GM04503 (cell line): Measurements from ENCODE around the gene ZKSCAN1.
A peak's percentile ranks its signal among the peaks of the same experiment; 100 is the strongest.

ENCODE experiments used
- DNase-seq: peaks from one replicate; pipeline ENCODE4 v3.0.0-alpha.2; 2012; ENCODE audit warnings: low read depth

The ZKSCAN1 gene

DNA sequence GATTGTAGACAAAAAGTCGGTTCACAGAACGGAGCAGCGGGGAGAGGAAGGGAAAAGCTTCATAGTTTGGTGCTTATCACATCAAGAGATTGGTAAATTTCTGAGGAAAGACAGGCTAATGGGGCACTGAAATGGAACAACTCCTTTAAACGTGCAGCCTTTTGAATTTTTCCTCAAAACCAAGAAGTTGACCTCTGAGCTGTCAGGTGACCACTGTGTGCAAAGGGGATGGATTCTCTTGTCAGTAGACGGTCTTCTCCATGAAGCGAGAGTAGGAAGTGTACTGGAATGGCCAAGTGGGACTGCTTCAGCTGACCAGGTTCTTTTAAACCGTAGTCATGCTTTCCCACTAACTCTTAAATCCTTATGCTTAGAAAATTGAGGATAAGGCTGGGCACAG, 22.9 kb downstream of the ZKSCAN1 start:
- DNase-seq, result no peak

DNA sequence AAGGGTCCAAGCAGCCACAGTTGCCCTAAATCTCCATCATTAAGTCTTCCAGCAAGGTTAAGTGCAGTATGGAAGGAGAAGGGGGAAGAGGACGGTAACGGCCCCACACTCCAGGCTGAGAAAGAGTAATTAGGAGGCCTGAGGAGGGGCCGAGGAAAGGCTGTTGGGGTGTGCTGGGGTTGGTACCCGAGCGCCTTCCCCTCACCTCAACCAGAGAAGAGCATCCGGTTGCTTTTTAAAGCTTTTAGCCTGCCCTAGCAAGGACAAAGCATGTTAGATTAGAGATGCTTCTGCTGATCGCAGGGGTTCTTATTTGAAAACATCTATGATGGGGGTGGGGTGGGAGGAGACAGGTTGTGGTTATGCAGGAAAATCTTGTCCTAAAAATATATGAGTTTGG, 25.2 kb downstream of the ZKSCAN1 start:
- no peak for DNase-seq

DNA sequence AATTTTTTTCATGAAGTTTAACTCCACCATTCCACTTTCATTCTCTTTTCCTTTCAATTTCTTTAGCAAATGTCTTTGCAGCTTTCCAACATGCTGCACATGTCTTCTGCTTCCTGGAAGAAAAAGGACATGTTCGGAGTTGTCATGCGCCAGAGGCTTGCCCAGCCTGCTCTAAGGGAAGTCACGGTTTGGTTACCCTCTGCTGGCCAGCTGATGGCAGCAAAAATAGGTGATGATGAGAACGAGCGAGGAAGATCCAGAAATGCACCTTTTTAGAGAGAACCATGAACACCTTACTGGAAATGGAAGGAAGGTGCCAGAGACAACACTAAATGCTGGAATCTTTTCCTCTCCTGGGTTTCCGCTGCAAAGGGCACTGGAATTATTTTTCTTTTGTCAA, 29.3 kb downstream of the ZKSCAN1 start:
- no peak for DNase-seq

GRCh38 chr7:100048680-100049079, 33.3 kb downstream of the ZKSCAN1 start:
- no peak for DNase-seq

- DNase-seq, result peak; percentile 42
Measured at GRCh38 chr7:100049441-100050291, 34.3 kb downstream of the ZKSCAN1 start, which contains the start of gene ZSCAN21. Gene ZSCAN21 (plus strand): TSS chr7:100049774. CDS start chr7:100057007, 7,233 bp downstream.

DNA sequence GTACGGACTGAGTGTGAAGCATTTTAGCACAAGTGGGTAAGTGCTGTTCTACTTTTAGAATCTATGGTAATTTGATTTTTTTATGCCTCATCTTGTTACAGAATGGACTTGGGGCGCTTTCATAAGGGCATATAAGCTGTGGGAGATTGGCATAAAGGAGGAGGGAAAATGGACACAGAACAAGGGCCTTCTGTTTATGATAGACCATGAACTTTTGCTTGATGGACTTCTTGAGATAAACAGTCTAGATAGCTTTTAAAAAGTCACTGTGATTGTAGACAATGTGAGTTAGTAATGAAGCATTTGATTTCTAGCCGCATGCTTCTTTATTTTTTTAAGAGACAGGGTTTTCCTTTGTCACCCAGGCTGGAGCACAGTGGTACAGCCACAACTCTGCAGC, 36.2 kb downstream of the ZKSCAN1 start:
- no peak for DNase-seq

GRCh38 chr7:100053215-100053614, 37.8 kb downstream of the ZKSCAN1 start:
- no peak for DNase-seq

- DNase-seq, result no peak
Measured at GRCh38 chr7:100057006-100057405, 41.6 kb downstream of the ZKSCAN1 start.

DNA sequence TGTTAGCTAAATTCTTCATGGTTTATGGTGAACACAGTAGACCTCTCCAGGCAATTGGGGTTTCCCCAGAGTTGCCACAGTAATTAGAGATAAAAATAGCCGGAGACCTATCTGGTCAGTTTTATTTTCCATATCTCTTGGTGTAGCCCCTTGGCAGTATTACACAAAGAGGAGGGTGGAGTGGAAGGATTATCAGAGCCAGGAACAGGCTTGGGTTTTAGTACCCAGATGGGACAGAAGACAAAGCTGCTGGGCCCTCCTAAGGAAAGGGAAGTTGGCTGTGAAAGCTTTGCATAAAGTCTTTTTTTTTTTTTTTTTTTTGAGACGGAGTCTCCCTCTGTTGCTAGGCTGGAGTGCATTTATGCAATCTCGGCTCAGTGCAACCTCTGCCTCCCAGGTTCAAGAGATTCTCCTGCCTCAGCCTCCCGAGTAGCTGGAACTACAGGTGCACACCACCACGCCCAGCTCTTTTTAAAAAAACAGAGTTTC, 43.9 kb downstream of the ZKSCAN1 start:
- no peak for DNase-seq

- no peak for DNase-seq
Measured at GRCh38 chr7:100061518-100062193, 46.3 kb downstream of the ZKSCAN1 start.

- DNase-seq, result no peak
Measured at GRCh38 chr7:100063376-100063775, 48.0 kb downstream of the ZKSCAN1 start.

DNA sequence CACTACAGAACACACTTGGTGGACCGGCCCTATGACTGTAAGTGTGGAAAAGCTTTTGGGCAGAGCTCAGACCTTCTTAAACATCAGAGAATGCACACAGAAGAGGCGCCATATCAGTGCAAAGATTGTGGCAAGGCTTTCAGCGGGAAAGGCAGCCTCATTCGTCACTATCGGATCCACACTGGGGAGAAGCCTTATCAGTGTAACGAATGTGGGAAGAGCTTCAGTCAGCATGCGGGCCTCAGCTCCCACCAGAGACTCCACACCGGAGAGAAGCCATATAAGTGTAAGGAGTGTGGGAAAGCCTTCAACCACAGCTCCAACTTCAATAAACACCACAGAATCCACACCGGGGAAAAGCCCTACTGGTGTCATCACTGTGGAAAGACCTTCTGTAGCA, 48.8 kb downstream of the ZKSCAN1 start:
- DNase-seq, result no peak

DNA sequence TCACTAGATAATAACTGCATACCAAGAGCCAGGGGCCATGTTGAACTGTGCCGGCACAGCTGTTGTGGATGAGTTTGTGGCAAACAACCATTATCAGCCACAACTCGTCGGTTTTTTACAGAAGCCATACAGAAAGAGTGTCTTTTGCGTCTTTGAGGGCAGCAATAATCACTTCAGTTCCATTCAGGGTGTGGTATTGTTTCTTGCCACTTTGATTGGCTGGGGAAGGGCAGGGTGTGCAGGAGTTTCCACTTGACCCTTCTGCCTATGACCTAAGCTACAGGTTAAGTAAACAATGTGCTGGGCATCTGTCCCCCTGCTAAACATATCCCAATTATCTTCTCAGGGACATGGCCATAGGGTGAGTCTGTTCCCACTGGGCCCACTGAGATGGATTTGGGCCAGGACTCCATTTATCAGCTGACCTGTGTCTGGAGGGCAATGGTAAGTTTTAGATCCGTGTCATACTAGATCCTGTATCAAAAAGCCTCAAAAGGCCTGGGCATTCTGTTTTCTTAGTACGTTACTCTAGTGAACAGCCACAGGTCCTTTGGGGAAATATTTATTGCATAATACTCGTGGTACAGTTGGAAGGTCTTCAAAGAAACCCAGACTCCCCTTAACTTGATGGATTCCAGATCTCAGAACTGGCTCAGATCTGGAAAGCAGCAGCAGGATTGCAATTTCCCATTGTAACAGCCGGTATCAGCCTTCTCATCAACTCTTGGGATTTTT, 50.2 kb downstream of the ZKSCAN1 start:
- peak; percentile 78 for DNase-seq

DNA sequence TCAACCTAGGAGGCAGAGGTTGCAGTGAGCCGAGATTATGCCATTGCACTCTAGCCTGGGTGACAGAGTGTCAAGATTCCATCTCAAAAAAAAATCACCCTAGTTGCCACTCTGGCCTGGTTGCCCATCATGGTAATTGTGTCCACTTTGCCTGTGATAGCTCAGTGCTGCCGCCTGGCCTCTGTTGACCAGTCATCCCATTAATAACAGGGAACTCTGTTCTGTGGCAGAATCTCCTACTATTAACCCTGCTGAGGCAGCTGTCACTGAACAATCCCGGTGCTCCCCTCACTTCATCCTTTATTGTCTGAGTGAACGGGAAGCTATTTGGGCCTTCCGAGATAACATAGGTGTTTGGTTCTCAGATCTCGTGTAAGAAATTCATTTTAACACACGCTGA, 51.6 kb downstream of the ZKSCAN1 start:
- no peak for DNase-seq

DNA sequence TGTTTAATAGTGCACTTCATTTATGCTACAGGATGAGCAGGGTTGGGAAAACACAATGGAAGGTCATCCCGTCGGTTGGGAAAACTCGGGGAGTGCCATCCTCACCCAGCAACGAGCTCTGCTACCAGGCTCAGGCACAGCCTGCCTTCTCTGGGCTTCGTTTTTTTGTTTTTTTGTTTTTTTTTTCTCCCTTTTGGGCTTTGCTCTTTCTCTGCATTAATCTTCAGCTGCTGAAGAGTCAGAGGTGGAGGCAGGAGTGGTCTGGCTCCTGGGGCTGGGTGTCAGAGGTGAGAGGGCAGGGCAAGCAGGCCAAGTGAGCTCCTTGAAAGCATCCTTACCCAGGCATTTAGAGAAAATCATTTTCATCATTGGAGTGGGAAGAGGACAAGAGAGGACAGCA, 54.6 kb downstream of the ZKSCAN1 start:
- no peak for DNase-seq

DNA sequence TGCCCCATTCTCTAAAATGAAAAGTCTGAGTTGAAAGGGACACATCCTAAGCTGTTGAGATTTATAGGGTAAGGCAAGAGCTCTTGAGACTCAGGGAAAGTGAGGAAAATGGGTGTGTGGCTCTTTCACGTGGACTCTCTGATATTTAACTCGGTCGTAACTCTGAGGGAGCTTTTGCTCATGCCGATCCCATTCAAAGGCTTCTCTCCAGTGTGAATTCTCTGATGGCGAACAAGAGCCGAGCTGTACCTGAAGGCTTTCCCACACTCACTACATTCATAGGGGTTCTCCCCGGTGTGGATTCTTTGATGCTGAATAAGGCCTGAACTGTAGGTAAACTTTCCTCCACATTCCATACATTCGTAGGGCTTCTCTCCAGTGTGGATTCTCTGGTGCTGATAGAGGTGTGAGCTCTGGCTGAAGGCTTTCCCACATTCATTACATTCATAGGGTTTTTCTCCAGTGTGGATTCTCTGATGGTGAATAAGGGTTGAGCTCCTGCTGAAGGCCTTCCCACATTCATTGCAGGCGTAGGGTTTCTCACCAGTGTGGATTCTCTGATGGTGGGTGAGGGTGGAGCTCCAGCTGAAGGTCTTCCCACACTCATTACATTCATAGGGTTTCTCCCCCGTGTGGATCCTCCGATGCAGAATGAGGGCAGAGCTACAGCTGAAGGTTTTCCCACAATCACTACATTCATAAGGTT, 55.8 kb downstream of the ZKSCAN1 start:
- DNase-seq, result no peak

DNA sequence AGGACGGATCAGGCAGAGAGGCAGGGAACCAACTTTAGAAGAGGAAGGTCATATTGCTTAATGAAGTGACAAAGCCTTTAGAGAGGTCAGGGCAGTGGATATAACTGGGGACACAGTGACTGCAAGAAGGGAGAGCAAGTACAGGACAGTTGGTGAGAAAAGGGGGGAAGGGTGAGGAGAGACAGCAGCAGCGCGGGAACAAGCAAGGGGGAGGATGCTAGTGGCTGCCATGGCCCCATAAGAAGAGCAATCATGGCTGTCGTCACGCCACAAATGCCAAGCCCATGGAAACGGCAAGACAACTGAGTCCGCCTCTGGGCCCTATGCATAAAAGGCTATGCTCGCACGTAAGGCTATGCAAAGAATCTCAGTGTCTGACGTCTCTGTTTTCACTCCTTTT, 57.1 kb downstream of the ZKSCAN1 start:
- DNase-seq, result no peak

GRCh38 chr7:100074841-100075240, 59.4 kb downstream of the ZKSCAN1 start:
- no peak for DNase-seq

DNA sequence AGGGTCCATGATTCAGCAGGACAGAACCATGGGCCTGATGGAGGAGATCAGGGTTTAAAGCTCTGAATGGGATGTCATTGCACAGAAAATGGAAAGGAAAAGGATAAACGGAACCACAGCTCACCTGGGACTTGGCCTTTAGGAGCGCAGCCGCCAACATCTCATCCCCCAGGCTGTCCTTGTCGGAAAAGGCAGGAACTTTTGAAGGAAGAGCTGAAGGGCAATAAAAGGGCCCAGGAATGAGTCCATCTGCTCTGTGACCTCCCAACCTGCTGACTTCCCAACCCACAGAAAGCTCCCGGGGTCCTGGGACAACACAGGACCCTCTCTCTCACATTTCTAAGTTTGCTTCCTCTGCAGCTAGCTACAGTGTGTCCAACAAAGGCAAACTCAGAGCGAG, 60.0 kb downstream of the ZKSCAN1 start:
- no peak for DNase-seq

GRCh38 chr7:100077205-100077604, 61.8 kb downstream of the ZKSCAN1 start:
- no peak for DNase-seq

GRCh38 chr7:100079024-100079560, 63.7 kb downstream of the ZKSCAN1 start:
- no peak for DNase-seq
